ENCODE results near the gene ARHGAP22. TPM values are rescaled to one million over a fixed set of nuclear protein-coding genes. Genes with fewer than 3 reads are reported as not detected.

Gene ARHGAP22
- total RNA-seq, 1 experiment from 2014 or later, result 9.9 TPM

- TF ChIP-seq CTCF (IDR thresholded peaks at IDR 0.05 in 2 of 3, conservative IDR thresholded peaks at IDR 0.05 in 1 of 3; ENCODE audit: borderline replicate concordance in 1 of 3, insufficient read depth in 1 of 3, low read depth in 2 of 3, low read length in 2 of 3) (no peak), ATF3 (IDR thresholded peaks at IDR 0.05) (no peak), EZH2phosphoT487 (IDR thresholded peaks at IDR 0.05; ENCODE audit: borderline replicate concordance) (no peak)
These were observed 28.7 kb upstream of the ARHGAP22 start (continued) for GRCh38 chr10:48633381-48634197.

GRCh38 chr10:48632166-48632565 lies 27.3 kb upstream of the ARHGAP22 start:
- no peaks in the 10 kb centered on the region for H3K9me2 ChIP-seq (ENCODE audit: insufficient read depth)
- ChIA-PET CTCF (no interaction called here), POLR2A (no interaction called here), RAD21 (ENCODE audit: low non-redundant PET in 1 of 2, low total read pairs in 2 of 2, uncharacterized antibody in 2 of 2, unreplicated experiment in 2 of 2) (no interaction called here)
- H3K79me2 ChIP-seq (ENCODE audit: insufficient read depth, low read length), result no peaks in the 10 kb centered on the region
- H3K27me3 ChIP-seq (ENCODE audit: insufficient read depth, low read length), result no peaks in the 10 kb centered on the region
- no TSS peak for BruUV-seq (replicated peaks)
- no peak overlapping the region for H3K4me3 ChIP-seq (replicated peaks in 1 of 2; ENCODE audit: low read depth in 1 of 2, low read length in 2 of 2)
- no peaks in the 10 kb centered on the region for H4K20me1 ChIP-seq (ENCODE audit: insufficient read depth)
- intact Hi-C loops (cut with micrococcal nuclease), result no loop called here
- no peak overlapping the region for H3K4me2 ChIP-seq (ENCODE audit: low read length)
- no peaks in the 10 kb centered on the region for H3K4me1 ChIP-seq (ENCODE audit: control insufficient read depth in 1 of 2, insufficient read depth in 2 of 2, low read length in 2 of 2)
- no peaks in the 10 kb centered on the region for H3K9me3 ChIP-seq (ENCODE audit: control insufficient read depth in 1 of 2, insufficient read depth in 1 of 2, low read depth in 1 of 2, low read length in 2 of 2)
- H2AFZ ChIP-seq (ENCODE audit: low read depth, low read length, poor library complexity, severe bottlenecking), result no peak overlapping the region
- no peak overlapping the region for H3K27ac ChIP-seq (ENCODE audit: low read depth, low read length)
- H3K9ac ChIP-seq (ENCODE audit: low read length), result no peak overlapping the region
- no peaks in the 10 kb centered on the region for H3K36me3 ChIP-seq (ENCODE audit: control insufficient read depth in 1 of 2, insufficient read depth in 2 of 2, low read length in 2 of 2)
- ATAC-seq (no peak), DNase-seq (ENCODE audit: low read depth, low spot score) (no peak)
- TF ChIP-seq SIN3A (IDR thresholded peaks at IDR 0.05; ENCODE audit: low read depth) (no peak), EZH2 (IDR thresholded peaks at IDR 0.05) (no peak), EZH2phosphoT487 (IDR thresholded peaks at IDR 0.05; ENCODE audit: borderline replicate concordance) (no peak), RAD21 (IDR thresholded peaks at IDR 0.05; ENCODE audit: low read depth) (no peak), SRF (IDR thresholded peaks at IDR 0.05; ENCODE audit: low read depth) (no peak), ZNF274 (IDR thresholded peaks at IDR 0.05; ENCODE audit: low read depth, low read length) (no peak), REST (IDR thresholded peaks at IDR 0.05; ENCODE audit: low read depth) (no peak), MAX (IDR thresholded peaks at IDR 0.05) (no peak), CTCF (IDR thresholded peaks at IDR 0.05 in 2 of 3, conservative IDR thresholded peaks at IDR 0.05 in 1 of 3; ENCODE audit: borderline replicate concordance in 1 of 3, insufficient read depth in 1 of 3, low read depth in 2 of 3, low read length in 2 of 3) (no peak), ZFX (IDR thresholded peaks at IDR 0.05) (no peak), SP1 (IDR thresholded peaks at IDR 0.05; ENCODE audit: low read depth) (no peak), CEBPB (IDR thresholded peaks at IDR 0.05; ENCODE audit: low read depth) (no peak), ELF1 (IDR thresholded peaks at IDR 0.05; ENCODE audit: borderline replicate concordance, low read depth) (no peak), POLR2A (IDR thresholded peaks at IDR 0.05; ENCODE audit: borderline replicate concordance, extremely low read depth, insufficient read depth, insufficient read length) (no peak), CBX3 (IDR thresholded peaks at IDR 0.05; ENCODE audit: low read depth) (no peak), TCF7L2 (IDR thresholded peaks at IDR 0.05; ENCODE audit: borderline replicate concordance, extremely low read depth, insufficient read depth, insufficient read length) (no peak)

Measured in HCT116 (cell line).